A549 (cell line): ENCODE data around the gene TTC28. TPM values are rescaled to one million over a fixed set of nuclear protein-coding genes. Genes with fewer than 3 reads are reported as not detected.
"Not testable (repeated sequence)": the region's sequence is repeated elsewhere in the genome, so short reads cannot be mapped to it uniquely, and the experiment has no call there.

Experiments used
- ATAC-seq, 2 experiments: fragments of 200-7000 bp in 1 of 2; fragments of >200 bp in 1 of 2; cut with Nextera tagmentation in 1 of 2; cut with Tn5 transposase in 1 of 2; 3 replicates each; pipeline versions ENCODE4 v1.8.0 to v1.9.1; 2018 to 2020; ENCODE audit warnings: mild to moderate bottlenecking in 1 of 2, moderate library complexity in 1 of 2
- CTCF ChIA-PET: fragments of 300-600 bp; sonication (Branson Sonifier 250); formaldehyde crosslinking; extraction: SDS; loops from one replicate; lab custom pipeline; 2021; ENCODE audit warnings: antibody characterized with exemption, inconsistent platforms; lab: Yijun Ruan, JAX
- POLR2A ChIA-PET: fragments of 350-600 bp; formaldehyde crosslinking; extraction: SDS; loops from one replicate; lab custom pipeline; 2021; ENCODE audit warnings: antibody characterized with exemption, inconsistent platforms; lab: Yijun Ruan, JAX
- DNase-seq, 2 experiments: peaks; one replicate each; pipeline versions ENCODE4 v3.0.0 to v3.0.0-alpha.2; 2011 to 2016; ENCODE audit warnings: low read depth in 1 of 2, low spot score in 1 of 2
- FAIRE-seq: peaks from 2 replicates; lab custom pipeline; 2011; peaks lifted over from hg19 to GRCh38; lab: Jason Lieb, UNC
- H3K27ac ChIP-seq, 2 experiments: fragments of >200 bp; sonication (Bioruptor Twin); formaldehyde crosslinking; 3 replicates each; pipeline ENCODE4 v1.5.1; 2016 to 2017
- H3K4me1 ChIP-seq: fragments of >200 bp; sonication (Bioruptor Twin); formaldehyde crosslinking; 3 replicates; pipeline ENCODE4 v1.6.1; 2016
- H3K4me2 ChIP-seq: fragments of >200 bp; sonication (Bioruptor Twin); formaldehyde crosslinking; 3 replicates; pipeline ENCODE4 v1.6.1; 2016
- H3K4me3 ChIP-seq: fragments of >200 bp; sonication (Bioruptor Twin); formaldehyde crosslinking; 3 replicates; pipeline ENCODE4 v1.5.1; 2016
- H3K9me3 ChIP-seq: fragments of >200 bp; sonication (Bioruptor Twin); formaldehyde crosslinking; 3 replicates; pipeline ENCODE4 v1.6.1; 2016
- ATOH8 ChIP-seq: fragments of 250-450 bp; sonication (Bioruptor Pico); IDR thresholded peaks from 2 replicates; pipeline ENCODE4 v1.5.0; 2020; ENCODE audit warnings: low read depth, mild to moderate bottlenecking, moderate library complexity
- BCL3 ChIP-seq: fragments of >200 bp; sonication (Bioruptor Twin); formaldehyde crosslinking; IDR thresholded peaks from 3 replicates; pipeline ENCODE4 v1.6.1; 2016
- BHLHE40 ChIP-seq: IDR thresholded peaks from 2 replicates; pipeline ENCODE4 v1.6.1; 2012; ENCODE audit warnings: low read depth, low read length, inconsistent platforms
- CBX2 ChIP-seq: fragments of 200-600 bp; sonication (generic); IDR thresholded peaks from 2 replicates; pipeline ENCODE4 v1.6.1; 2016; ENCODE audit warnings: low read depth, mild to moderate bottlenecking, borderline replicate concordance
- CBX8 ChIP-seq: fragments of 200-600 bp; sonication (generic); IDR thresholded peaks from 2 replicates; pipeline ENCODE4 v1.6.1; 2016
- CHD2 ChIP-seq: fragments of 150-350 bp; IDR thresholded peaks from 2 replicates; pipeline ENCODE4 v1.6.1; 2014; ENCODE audit warnings: low read length; ENCODE audit not compliant: partially characterized antibody
- CTCF ChIP-seq: fragments of >200 bp; sonication (Bioruptor Twin); formaldehyde crosslinking; IDR thresholded peaks from 3 replicates; pipeline ENCODE4 v1.5.1; 2016
- EHF ChIP-seq: fragments of 250-450 bp; sonication (Bioruptor Pico); IDR thresholded peaks from 2 replicates; pipeline ENCODE4 v1.5.0; 2020; ENCODE audit warnings: mild to moderate bottlenecking
- FOSB ChIP-seq: fragments of 250-450 bp; sonication (Bioruptor Pico); IDR thresholded peaks from 2 replicates; pipeline ENCODE4 v1.5.0; 2020; ENCODE audit warnings: mild to moderate bottlenecking, moderate library complexity
- HOXB5 ChIP-seq: fragments of 250-450 bp; sonication (Bioruptor Pico); IDR thresholded peaks from 2 replicates; pipeline ENCODE4 v1.5.0; 2020; ENCODE audit warnings: mild to moderate bottlenecking, moderate library complexity
- KDM1A ChIP-seq: fragments of 200-600 bp; sonication (generic); IDR thresholded peaks from 2 replicates; pipeline ENCODE4 v1.6.1; 2016; ENCODE audit warnings: low read depth, mild to moderate bottlenecking
- MAZ ChIP-seq: fragments of 150-350 bp; IDR thresholded peaks from 2 replicates; pipeline ENCODE4 v1.6.1; 2014; ENCODE audit warnings: antibody characterized with exemption, low read depth, low read length, borderline replicate concordance
- MYC ChIP-seq: IDR thresholded peaks from 2 replicates; pipeline ENCODE4 v1.6.1; 2012; ENCODE audit warnings: mild to moderate bottlenecking, inconsistent platforms, low read length, improper control_type of control experiment, borderline replicate concordance
- POLR2A ChIP-seq: IDR thresholded peaks from 2 replicates; pipeline ENCODE4 v1.6.1; 2012; ENCODE audit warnings: mild to moderate bottlenecking, low read length
- RARB ChIP-seq: fragments of 250-450 bp; sonication (Bioruptor Pico); IDR thresholded peaks from 2 replicates; pipeline ENCODE4 v1.8.0; 2021; ENCODE audit warnings: mild to moderate bottlenecking, moderate library complexity
- RCOR1 ChIP-seq: fragments of 150-350 bp; IDR thresholded peaks from 2 replicates; pipeline ENCODE4 v1.6.1; 2014; ENCODE audit warnings: antibody characterized with exemption, low read length, low read depth
- RFX5 ChIP-seq: fragments of 450-650 bp; IDR thresholded peaks from 2 replicates; pipeline ENCODE4 v1.7.1; 2014; ENCODE audit warnings: antibody characterized with exemption, mild to moderate bottlenecking, moderate library complexity
- RNF2 ChIP-seq: fragments of 200-600 bp; sonication (generic); IDR thresholded peaks from 2 replicates; pipeline ENCODE4 v1.6.1; 2016; ENCODE audit warnings: low read depth, mild to moderate bottlenecking, antibody characterized with exemption, moderate library complexity, borderline replicate concordance
- ZNF302 ChIP-seq: fragments of 250-450 bp; sonication (Bioruptor Pico); IDR thresholded peaks from 2 replicates; pipeline ENCODE4 v1.9.0; 2021; ENCODE audit warnings: inconsistent platforms, mild to moderate bottlenecking, moderate library complexity
- ZSCAN20 ChIP-seq: fragments of 250-450 bp; sonication (Bioruptor Pico); IDR thresholded peaks from 2 replicates; pipeline ENCODE4 v1.8.0; 2022; ENCODE audit warnings: mild to moderate bottlenecking, moderate library complexity
- WGBS: methylation state at CpG from one replicate; pipeline ENCODE4 v1.1.6; 2017; ENCODE audit errors: missing lambda C conversion rate; 5-methylcytosine and 5-hydroxymethylcytosine counted together
- polyA plus RNA-seq, 4 experiments: library from polyadenylated mRNA; depleted of rRNA in 3 of 4; stranded (reverse); fragments of >200 nt; fragmentation: RNase III in 1 of 4; extraction: RNeasy Plus Mini Kit Qiagen cat#74134 plus additional on column Dnase treatment in 1 of 4; gene quantifications; 2 replicates in 3 of 4; 3 replicates in 1 of 4; pipeline ENCODE4 v1.2.3, GENCODE V29; 2011 to 2017
- TF ChIP-seq, protein P1 (sequence below): fragments of 450-650 bp; IDR thresholded peaks from 2 replicates; pipeline ENCODE4 v1.6.1; 2014; ENCODE audit warnings: antibody characterized with exemption
- TF ChIP-seq, protein P2 (sequence below): fragments of 200-600 bp; sonication (generic); IDR thresholded peaks from 2 replicates; pipeline ENCODE4 v1.6.1; 2016; ENCODE audit warnings: antibody characterized with exemption, mild to moderate bottlenecking, moderate library complexity

TTC28 gene
- polyA plus RNA-seq, 2 of the 4 experiments (the other 2 are of a cell fraction) = 2.6 to 3.8 TPM

GRCh38 chr22:28198692-28199091 lies 480.9 kb downstream of the TTC28 start (continued):
- TF ChIP-seq ATOH8 (no peak), MAZ (no peak)
- TF ChIP-seq, all 56 proteins: peak for 0

- H3K27ac ChIP-seq, H3K4me2 ChIP-seq, H3K4me3 ChIP-seq, ATAC-seq, DNase-seq, POLR2A ChIA-PET, H3K9me3 ChIP-seq, FAIRE-seq, H3K4me1 ChIP-seq, CTCF ChIA-PET: not testable (repeated sequence)
- WGBS = 75% methylated on average over 8 of the region's 8 CpGs
Measured at GRCh38 chr22:28191571-28191970, 488.1 kb downstream of the TTC28 start.

GRCh38 chr22:28188178-28188879 lies 491.3 kb downstream of the TTC28 start:
- POLR2A ChIA-PET = no interaction called here
- FAIRE-seq = no peak

More at GRCh38 chr22:28188178-28188879, 491.3 kb downstream of the TTC28 start:
- WGBS = 81% methylated on average over 5 of the region's 5 CpGs
- CTCF ChIA-PET = no interaction called here
- no peak for TF ChIP-seq RFX5
- TF ChIP-seq RNF2 = no peak
- TF ChIP-seq KDM1A = no peak
- TF ChIP-seq FOSB (CRISPR knock-in tag) = no peak
- TF ChIP-seq RCOR1 = no peak
- no peak for TF ChIP-seq HOXB5 (CRISPR knock-in tag)
- TF ChIP-seq MYC = no peak
- no peak for TF ChIP-seq BHLHE40
- TF ChIP-seq CBX2 = no peak
- TF ChIP-seq, protein P1, sequence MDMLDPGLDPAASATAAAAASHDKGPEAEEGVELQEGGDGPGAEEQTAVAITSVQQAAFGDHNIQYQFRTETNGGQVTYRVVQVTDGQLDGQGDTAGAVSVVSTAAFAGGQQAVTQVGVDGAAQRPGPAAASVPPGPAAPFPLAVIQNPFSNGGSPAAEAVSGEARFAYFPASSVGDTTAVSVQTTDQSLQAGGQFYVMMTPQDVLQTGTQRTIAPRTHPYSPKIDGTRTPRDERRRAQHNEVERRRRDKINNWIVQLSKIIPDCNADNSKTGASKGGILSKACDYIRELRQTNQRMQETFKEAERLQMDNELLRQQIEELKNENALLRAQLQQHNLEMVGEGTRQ = no peak
- no peak for TF ChIP-seq CTCF
- TF ChIP-seq ZSCAN20 (CRISPR knock-in tag) = no peak
- TF ChIP-seq CBX8 = no peak
- no peak for TF ChIP-seq EHF (CRISPR knock-in tag)
- no peak for TF ChIP-seq ZNF302 (CRISPR knock-in tag)
- TF ChIP-seq POLR2A = no peak
- TF ChIP-seq BCL3 = no peak
- no peak for TF ChIP-seq RARB (CRISPR knock-in tag)
- no peak for TF ChIP-seq CHD2
- TF ChIP-seq, protein P2, sequence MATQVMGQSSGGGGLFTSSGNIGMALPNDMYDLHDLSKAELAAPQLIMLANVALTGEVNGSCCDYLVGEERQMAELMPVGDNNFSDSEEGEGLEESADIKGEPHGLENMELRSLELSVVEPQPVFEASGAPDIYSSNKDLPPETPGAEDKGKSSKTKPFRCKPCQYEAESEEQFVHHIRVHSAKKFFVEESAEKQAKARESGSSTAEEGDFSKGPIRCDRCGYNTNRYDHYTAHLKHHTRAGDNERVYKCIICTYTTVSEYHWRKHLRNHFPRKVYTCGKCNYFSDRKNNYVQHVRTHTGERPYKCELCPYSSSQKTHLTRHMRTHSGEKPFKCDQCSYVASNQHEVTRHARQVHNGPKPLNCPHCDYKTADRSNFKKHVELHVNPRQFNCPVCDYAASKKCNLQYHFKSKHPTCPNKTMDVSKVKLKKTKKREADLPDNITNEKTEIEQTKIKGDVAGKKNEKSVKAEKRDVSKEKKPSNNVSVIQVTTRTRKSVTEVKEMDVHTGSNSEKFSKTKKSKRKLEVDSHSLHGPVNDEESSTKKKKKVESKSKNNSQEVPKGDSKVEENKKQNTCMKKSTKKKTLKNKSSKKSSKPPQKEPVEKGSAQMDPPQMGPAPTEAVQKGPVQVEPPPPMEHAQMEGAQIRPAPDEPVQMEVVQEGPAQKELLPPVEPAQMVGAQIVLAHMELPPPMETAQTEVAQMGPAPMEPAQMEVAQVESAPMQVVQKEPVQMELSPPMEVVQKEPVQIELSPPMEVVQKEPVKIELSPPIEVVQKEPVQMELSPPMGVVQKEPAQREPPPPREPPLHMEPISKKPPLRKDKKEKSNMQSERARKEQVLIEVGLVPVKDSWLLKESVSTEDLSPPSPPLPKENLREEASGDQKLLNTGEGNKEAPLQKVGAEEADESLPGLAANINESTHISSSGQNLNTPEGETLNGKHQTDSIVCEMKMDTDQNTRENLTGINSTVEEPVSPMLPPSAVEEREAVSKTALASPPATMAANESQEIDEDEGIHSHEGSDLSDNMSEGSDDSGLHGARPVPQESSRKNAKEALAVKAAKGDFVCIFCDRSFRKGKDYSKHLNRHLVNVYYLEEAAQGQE = no peak
- DNase-seq = no peak
- Histone ChIP-seq H3K4me3 (no peak overlapping the region), H3K4me2 (no peak overlapping the region), H3K4me1 (no peaks in the 10 kb centered on the region), H3K27ac (no peak overlapping the region), H3K9me3 (no peaks in the 10 kb centered on the region)
- ATAC-seq = no peak
